Liver (tissue), 9 donors: Measurements from ENCODE around the gene DRAM2. TPM values are rescaled to one million over a fixed set of nuclear protein-coding genes. Genes with fewer than 3 reads are reported as not detected.

Experiments
- DNase-seq: peaks from one replicate; pipeline ENCODE4 v3.0.0-alpha.2; 2017; ENCODE audit warnings: low spot score
- H3K27ac ChIP-seq, 2 donors: one replicate each; pipeline ENCODE4 v1.7.0; 2013; ENCODE audit warnings: inconsistent platforms in 2 of 2, low read length in 2 of 2, control low read depth in 1 of 2, low read depth in 1 of 2, mild to moderate bottlenecking in 1 of 2
- H3K27me3 ChIP-seq, 4 donors: one replicate each; pipeline versions ENCODE4 v1.6.1 to v1.7.0; 2013; ENCODE audit warnings: low read length in 3 of 4, inconsistent platforms in 1 of 4, mild to moderate bottlenecking in 1 of 4, moderate library complexity in 1 of 4; ENCODE audit not compliant: control insufficient read depth in 4 of 4, insufficient read depth in 4 of 4
- H3K36me3 ChIP-seq, 4 donors: one replicate each; pipeline versions ENCODE4 v1.6.1 to v1.7.0; 2013; ENCODE audit warnings: low read length in 3 of 4, mild to moderate bottlenecking in 3 of 4, low read depth in 1 of 4, moderate library complexity in 1 of 4; ENCODE audit not compliant: control insufficient read depth in 4 of 4, insufficient read depth in 3 of 4
- H3K4me1 ChIP-seq, 4 donors: one replicate each; pipeline versions ENCODE4 v1.6.1 to v1.7.0; 2013; ENCODE audit warnings: low read length in 3 of 4, mild to moderate bottlenecking in 3 of 4, moderate library complexity in 1 of 4; ENCODE audit not compliant: control insufficient read depth in 4 of 4, insufficient read depth in 4 of 4
- H3K4me3 ChIP-seq, 3 donors: one replicate each; pipeline versions ENCODE4 v1.6.1 to v1.7.0; 2013; ENCODE audit warnings: low read length in 3 of 3, control low read depth in 1 of 3, low read depth in 1 of 3, mild to moderate bottlenecking in 1 of 3
- H3K9ac ChIP-seq, 2 donors: one replicate each; pipeline ENCODE4 v1.7.0; 2013; ENCODE audit warnings: low read length in 2 of 2, mild to moderate bottlenecking in 2 of 2, moderate library complexity in 2 of 2, control low read depth in 1 of 2, low read depth in 1 of 2
- H3K9me3 ChIP-seq, 4 donors: one replicate each; pipeline versions ENCODE4 v1.6.1 to v1.7.0; 2013; ENCODE audit warnings: low read length in 3 of 4; ENCODE audit not compliant: control insufficient read depth in 4 of 4
- EGR1 ChIP-seq, 2 donors: IDR thresholded peaks; 2 replicates each; pipeline ENCODE4 v1.6.1; 2016 to 2018; ENCODE audit warnings: antibody characterized with exemption in 2 of 2, low read depth in 2 of 2
- FOXA1 ChIP-seq: IDR thresholded peaks from 2 replicates; pipeline ENCODE4 v1.6.1; 2016; ENCODE audit warnings: antibody characterized with exemption
- FOXA2 ChIP-seq: IDR thresholded peaks from 2 replicates; pipeline ENCODE4 v1.6.1; 2016; ENCODE audit warnings: antibody characterized with exemption
- GABPA ChIP-seq, 2 donors: IDR thresholded peaks in 1 of 2; conservative IDR thresholded peaks in 1 of 2; 2 replicates each; pipeline ENCODE4 v1.6.1; 2016; ENCODE audit warnings: antibody characterized with exemption in 2 of 2, mild to moderate bottlenecking in 1 of 2, moderate library complexity in 1 of 2
- HNF4A ChIP-seq, 2 donors: conservative IDR thresholded peaks; 2 replicates each; pipeline ENCODE4 v1.6.1; 2016; ENCODE audit warnings: antibody characterized with exemption in 2 of 2, mild to moderate bottlenecking in 2 of 2
- HNF4G ChIP-seq: IDR thresholded peaks from 2 replicates; pipeline ENCODE4 v1.6.1; 2016; ENCODE audit warnings: antibody characterized with exemption
- JUND ChIP-seq, 2 donors: IDR thresholded peaks; 2 replicates each; pipeline ENCODE4 v1.6.1; 2016; ENCODE audit warnings: antibody characterized with exemption in 2 of 2
- NR2F2 ChIP-seq: IDR thresholded peaks from 2 replicates; pipeline ENCODE4 v1.6.1; 2016; ENCODE audit warnings: antibody characterized with exemption
- RAD21 ChIP-seq, 2 donors: IDR thresholded peaks; 2 replicates each; pipeline ENCODE4 v1.6.1; 2016; ENCODE audit warnings: antibody characterized with exemption in 2 of 2, mild to moderate bottlenecking in 2 of 2
- RXRA ChIP-seq, 2 donors: IDR thresholded peaks; 2 replicates each; pipeline ENCODE4 v1.6.1; 2017 to 2018; ENCODE audit warnings: antibody characterized with exemption in 2 of 2, mild to moderate bottlenecking in 1 of 2
- SP1 ChIP-seq: IDR thresholded peaks from 2 replicates; pipeline ENCODE4 v1.6.1; 2018; ENCODE audit warnings: antibody characterized with exemption, mild to moderate bottlenecking
- TAF1 ChIP-seq: conservative IDR thresholded peaks from 2 replicates; pipeline ENCODE4 v1.6.1; 2016; ENCODE audit warnings: antibody characterized with exemption, mild to moderate bottlenecking
- YY1 ChIP-seq: IDR thresholded peaks from 2 replicates; pipeline ENCODE4 v1.6.1; 2016; ENCODE audit warnings: antibody characterized with exemption, mild to moderate bottlenecking
- WGBS: extraction: QIAGEN DNeasy Blood & Tissue Kit; methylation state at CpG from one replicate; pipeline ENCODE4 v1.1.7; 2013; 5-methylcytosine and 5-hydroxymethylcytosine counted together
- polyA plus RNA-seq, 2 donors: library from polyadenylated mRNA; stranded (reverse) in 1 of 2; unstranded in 1 of 2; fragments of 200-250 nt in 1 of 2; fragments of >200 nt in 1 of 2; fragmentation: Nextera tagmentation in 1 of 2; extraction: Ambion mirVana in 1 of 2; gene quantifications; one replicate each; pipeline versions ENCODE4 v1.2.1 to v1.2.3, GENCODE V29; 2013 to 2015
- total RNA-seq, 2 donors: library from RNA; depleted of rRNA; stranded (reverse); fragments of >200 nt; gene quantifications; one replicate each; pipeline ENCODE4 v1.2.3, GENCODE V29; 2014
- TF ChIP-seq, protein P1 (sequence below): fragments of 150-350 bp; IDR thresholded peaks from 2 replicates; pipeline ENCODE4 v1.5.1; 2017; ENCODE audit warnings: improper control_type of control experiment, low read depth, low read length; ENCODE audit not compliant: missing input control
- TF ChIP-seq, protein P2 (sequence below): IDR thresholded peaks from 2 replicates; pipeline ENCODE4 v1.6.1; 2016; ENCODE audit warnings: antibody characterized with exemption, mild to moderate bottlenecking
- TF ChIP-seq, protein P3 (sequence below): IDR thresholded peaks from 2 replicates; pipeline ENCODE4 v1.6.1; 2016; ENCODE audit warnings: antibody characterized with exemption
- TF ChIP-seq, protein P4 (sequence below): IDR thresholded peaks from 2 replicates; pipeline ENCODE4 v1.6.1; 2016; ENCODE audit warnings: antibody characterized with exemption
- TF ChIP-seq, protein P5 (sequence below): IDR thresholded peaks from 2 replicates; pipeline ENCODE4 v1.6.1; 2016; ENCODE audit warnings: antibody characterized with exemption
- donor health status: healthy.
- donor health status: healthy.
- donor health status: healthy.
- donor health status: healthy.
- donor health status: healthy.

Gene DRAM2
- total and polyA plus RNA-seq, 4 donors, result 15.7 to 33.9 (median 19.8) TPM

DNA sequence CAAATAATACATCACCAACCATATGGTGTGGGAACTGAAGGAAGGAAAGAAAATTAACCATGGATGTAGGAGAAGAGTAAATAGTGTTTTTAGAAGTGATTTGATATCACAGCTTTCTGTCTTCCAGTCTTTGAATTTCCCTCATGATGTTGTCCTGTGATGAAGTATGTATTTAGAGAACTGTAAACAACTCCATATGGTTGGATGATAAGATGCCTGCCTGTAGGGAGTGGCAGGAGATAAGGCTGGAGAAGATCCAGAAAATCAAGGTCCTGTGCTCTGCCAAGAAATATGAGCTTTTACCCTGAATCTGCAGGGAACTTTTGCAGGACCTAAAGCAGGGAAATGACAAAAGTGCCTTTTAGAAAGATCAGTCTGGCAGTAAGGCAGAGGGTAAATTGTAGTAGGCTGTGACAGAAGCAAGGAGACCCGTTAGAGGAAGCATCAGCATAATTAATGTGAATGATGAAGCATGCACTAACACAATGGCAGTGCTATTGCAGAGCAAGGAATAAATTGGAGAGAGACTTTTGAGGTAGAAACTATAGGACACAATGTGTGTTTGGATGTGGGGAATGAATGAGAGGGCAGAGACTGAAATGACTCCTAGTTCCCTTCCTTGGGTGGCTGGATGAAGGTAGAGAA lies 22.1 kb upstream of the DRAM2 start (continued):
- TF ChIP-seq, protein P1, sequence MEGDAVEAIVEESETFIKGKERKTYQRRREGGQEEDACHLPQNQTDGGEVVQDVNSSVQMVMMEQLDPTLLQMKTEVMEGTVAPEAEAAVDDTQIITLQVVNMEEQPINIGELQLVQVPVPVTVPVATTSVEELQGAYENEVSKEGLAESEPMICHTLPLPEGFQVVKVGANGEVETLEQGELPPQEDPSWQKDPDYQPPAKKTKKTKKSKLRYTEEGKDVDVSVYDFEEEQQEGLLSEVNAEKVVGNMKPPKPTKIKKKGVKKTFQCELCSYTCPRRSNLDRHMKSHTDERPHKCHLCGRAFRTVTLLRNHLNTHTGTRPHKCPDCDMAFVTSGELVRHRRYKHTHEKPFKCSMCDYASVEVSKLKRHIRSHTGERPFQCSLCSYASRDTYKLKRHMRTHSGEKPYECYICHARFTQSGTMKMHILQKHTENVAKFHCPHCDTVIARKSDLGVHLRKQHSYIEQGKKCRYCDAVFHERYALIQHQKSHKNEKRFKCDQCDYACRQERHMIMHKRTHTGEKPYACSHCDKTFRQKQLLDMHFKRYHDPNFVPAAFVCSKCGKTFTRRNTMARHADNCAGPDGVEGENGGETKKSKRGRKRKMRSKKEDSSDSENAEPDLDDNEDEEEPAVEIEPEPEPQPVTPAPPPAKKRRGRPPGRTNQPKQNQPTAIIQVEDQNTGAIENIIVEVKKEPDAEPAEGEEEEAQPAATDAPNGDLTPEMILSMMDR, result no peak

DNA sequence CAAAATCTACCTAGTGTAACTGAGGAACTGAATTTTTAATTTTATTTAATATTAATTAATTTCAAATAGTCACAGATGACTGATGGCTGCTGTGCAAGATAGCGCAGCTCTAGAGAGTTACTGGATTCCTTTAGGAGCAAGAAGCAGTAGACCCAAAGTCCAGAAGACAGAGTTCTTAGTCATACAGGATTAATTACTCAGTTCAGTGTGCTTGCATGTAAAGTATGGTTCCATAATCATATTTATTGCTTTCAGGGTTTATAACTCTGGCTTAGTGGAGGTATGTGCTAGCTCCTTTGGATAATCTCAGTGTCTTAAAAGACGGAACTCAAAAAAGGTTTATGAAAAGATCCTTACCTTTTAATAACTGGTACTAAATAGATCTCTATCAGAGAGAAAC lies 17.5 kb upstream of the DRAM2 start:
- no peaks in the 10 kb centered on the region for H3K27me3 ChIP-seq
- DNase-seq, result no peak
- H3K36me3 ChIP-seq, result peaks cover 3 to 44% (median 18%) of the 10 kb centered on the region in 4 donors
- H3K4me1 ChIP-seq, result peaks cover 0 to 4% (median 1%) of the 10 kb centered on the region in 4 donors
- H3K4me3 ChIP-seq, result no peak overlapping the region
- no peak overlapping the region for H3K27ac ChIP-seq
- TF ChIP-seq HNF4A (conservative IDR thresholded peaks at IDR 0.05) (no peak), GABPA (IDR thresholded peaks at IDR 0.05 in 1 of 2, conservative IDR thresholded peaks at IDR 0.05 in 1 of 2) (no peak), TAF1 (no peak), JUND (IDR thresholded peaks at IDR 0.05) (no peak), YY1 (no peak), SP1 (no peak), FOXA2 (no peak), RAD21 (IDR thresholded peaks at IDR 0.05) (no peak), NR2F2 (no peak), FOXA1 (no peak), EGR1 (IDR thresholded peaks at IDR 0.05; ENCODE audit: low read depth in 2 of 2) (no peak), HNF4G (no peak), RXRA (IDR thresholded peaks at IDR 0.05) (no peak)
- TF ChIP-seq, protein P1, result no peak
- TF ChIP-seq, protein P2, sequence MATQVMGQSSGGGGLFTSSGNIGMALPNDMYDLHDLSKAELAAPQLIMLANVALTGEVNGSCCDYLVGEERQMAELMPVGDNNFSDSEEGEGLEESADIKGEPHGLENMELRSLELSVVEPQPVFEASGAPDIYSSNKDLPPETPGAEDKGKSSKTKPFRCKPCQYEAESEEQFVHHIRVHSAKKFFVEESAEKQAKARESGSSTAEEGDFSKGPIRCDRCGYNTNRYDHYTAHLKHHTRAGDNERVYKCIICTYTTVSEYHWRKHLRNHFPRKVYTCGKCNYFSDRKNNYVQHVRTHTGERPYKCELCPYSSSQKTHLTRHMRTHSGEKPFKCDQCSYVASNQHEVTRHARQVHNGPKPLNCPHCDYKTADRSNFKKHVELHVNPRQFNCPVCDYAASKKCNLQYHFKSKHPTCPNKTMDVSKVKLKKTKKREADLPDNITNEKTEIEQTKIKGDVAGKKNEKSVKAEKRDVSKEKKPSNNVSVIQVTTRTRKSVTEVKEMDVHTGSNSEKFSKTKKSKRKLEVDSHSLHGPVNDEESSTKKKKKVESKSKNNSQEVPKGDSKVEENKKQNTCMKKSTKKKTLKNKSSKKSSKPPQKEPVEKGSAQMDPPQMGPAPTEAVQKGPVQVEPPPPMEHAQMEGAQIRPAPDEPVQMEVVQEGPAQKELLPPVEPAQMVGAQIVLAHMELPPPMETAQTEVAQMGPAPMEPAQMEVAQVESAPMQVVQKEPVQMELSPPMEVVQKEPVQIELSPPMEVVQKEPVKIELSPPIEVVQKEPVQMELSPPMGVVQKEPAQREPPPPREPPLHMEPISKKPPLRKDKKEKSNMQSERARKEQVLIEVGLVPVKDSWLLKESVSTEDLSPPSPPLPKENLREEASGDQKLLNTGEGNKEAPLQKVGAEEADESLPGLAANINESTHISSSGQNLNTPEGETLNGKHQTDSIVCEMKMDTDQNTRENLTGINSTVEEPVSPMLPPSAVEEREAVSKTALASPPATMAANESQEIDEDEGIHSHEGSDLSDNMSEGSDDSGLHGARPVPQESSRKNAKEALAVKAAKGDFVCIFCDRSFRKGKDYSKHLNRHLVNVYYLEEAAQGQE, result no peak
- TF ChIP-seq, protein P3, sequence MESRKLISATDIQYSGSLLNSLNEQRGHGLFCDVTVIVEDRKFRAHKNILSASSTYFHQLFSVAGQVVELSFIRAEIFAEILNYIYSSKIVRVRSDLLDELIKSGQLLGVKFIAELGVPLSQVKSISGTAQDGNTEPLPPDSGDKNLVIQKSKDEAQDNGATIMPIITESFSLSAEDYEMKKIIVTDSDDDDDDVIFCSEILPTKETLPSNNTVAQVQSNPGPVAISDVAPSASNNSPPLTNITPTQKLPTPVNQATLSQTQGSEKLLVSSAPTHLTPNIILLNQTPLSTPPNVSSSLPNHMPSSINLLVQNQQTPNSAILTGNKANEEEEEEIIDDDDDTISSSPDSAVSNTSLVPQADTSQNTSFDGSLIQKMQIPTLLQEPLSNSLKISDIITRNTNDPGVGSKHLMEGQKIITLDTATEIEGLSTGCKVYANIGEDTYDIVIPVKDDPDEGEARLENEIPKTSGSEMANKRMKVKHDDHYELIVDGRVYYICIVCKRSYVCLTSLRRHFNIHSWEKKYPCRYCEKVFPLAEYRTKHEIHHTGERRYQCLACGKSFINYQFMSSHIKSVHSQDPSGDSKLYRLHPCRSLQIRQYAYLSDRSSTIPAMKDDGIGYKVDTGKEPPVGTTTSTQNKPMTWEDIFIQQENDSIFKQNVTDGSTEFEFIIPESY, result no peak
- TF ChIP-seq, protein P4, sequence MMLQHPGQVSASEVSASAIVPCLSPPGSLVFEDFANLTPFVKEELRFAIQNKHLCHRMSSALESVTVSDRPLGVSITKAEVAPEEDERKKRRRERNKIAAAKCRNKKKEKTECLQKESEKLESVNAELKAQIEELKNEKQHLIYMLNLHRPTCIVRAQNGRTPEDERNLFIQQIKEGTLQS, result no peak
- TF ChIP-seq, protein P5, sequence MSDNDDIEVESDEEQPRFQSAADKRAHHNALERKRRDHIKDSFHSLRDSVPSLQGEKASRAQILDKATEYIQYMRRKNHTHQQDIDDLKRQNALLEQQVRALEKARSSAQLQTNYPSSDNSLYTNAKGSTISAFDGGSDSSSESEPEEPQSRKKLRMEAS, result no peak
- WGBS, result 97% methylated on average over 2 of the region's 2 CpGs
- no peak overlapping the region for H3K9ac ChIP-seq
- H3K9me3 ChIP-seq, result no peaks in the 10 kb centered on the region
